ENCODE measurements around the gene CTNNBL1.
A peak's percentile ranks its signal among the peaks of the same experiment; 100 is the strongest.
"Not testable (repeated sequence)": the region's sequence is repeated elsewhere in the genome, so short reads cannot be mapped to it uniquely, and the experiment has no call there.

The CTNNBL1 gene

DNA sequence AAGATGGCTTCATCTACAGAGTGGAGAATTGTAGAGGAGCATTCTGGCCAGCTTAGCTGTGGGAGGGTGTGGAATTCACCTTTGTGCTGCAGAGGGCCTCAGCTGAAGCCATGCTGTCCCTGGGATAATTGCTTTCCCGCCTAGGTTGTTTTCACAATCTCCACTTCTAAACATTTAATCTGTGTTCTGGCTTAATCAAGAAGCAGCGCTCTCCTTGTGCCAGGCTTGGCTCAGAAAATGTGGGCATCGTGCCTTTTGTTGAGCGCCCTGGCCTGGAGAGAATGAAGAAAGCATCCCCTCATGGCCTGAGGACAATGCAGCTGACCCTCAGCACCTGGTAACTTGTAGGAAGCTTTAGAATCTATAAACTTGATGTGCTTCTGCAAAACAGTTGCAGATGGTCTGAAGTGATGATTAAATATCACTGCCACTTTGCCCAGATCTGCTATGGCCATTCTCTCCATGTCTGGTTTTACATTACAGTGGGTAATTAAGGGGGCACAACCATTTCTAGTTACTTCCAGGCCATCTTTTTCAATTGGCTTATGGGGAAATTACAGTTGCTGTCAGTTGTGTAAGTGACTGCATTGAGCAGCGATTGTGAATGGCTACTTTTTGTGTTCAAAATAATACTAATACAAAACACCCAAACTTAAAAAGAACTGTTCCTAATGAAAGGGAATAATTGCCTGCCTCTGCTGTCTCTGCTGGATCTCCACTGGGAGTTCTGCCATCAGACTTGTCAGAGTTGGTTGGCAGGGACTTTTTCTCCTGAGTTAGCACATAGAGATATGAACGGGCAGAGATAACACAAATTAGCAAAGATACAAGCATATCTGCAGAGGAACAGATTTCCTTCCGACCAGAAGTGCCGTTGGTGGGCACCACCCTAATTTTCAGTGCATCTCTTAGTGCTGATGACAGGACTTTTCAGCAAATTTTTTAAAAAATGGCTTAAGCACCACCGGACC lies 18.4 kb downstream of the CTNNBL1 start:
- TF ChIP-seq GATA1 (IDR thresholded peaks at IDR 0.05; ENCODE audit: low read depth, low read length) (no peak), POLR2A (IDR thresholded peaks at IDR 0.05; ENCODE audit: low read length) (no peak)
- peak; percentile 46 to 80 for DNase-seq

DNA sequence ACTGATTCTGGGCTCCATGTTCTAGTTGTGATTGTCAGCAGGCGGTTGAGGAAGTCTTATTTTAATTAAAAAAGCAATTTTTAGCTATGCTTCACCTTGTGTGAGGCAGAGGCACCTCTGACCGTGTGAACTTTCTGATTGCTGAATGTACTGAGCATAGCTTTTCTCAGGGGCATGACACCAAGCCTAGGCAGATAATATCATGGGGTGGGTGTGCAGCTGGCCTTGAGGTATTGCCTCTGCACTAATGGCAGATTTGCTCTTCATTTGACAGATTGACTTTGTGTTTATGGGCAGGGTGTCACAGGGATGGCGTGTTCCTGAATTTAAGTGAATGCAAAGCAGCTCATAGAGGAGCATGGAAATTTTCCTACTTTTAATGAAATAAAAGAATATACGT lies 19.6 kb downstream of the CTNNBL1 start:
- TF ChIP-seq GATA1 (IDR thresholded peaks at IDR 0.05; ENCODE audit: low read depth, low read length) (no peak), POLR2A (IDR thresholded peaks at IDR 0.05; ENCODE audit: low read length) (no peak)
- DNase-seq, result peak in 1 of 2 experiments; percentile 23

DNA sequence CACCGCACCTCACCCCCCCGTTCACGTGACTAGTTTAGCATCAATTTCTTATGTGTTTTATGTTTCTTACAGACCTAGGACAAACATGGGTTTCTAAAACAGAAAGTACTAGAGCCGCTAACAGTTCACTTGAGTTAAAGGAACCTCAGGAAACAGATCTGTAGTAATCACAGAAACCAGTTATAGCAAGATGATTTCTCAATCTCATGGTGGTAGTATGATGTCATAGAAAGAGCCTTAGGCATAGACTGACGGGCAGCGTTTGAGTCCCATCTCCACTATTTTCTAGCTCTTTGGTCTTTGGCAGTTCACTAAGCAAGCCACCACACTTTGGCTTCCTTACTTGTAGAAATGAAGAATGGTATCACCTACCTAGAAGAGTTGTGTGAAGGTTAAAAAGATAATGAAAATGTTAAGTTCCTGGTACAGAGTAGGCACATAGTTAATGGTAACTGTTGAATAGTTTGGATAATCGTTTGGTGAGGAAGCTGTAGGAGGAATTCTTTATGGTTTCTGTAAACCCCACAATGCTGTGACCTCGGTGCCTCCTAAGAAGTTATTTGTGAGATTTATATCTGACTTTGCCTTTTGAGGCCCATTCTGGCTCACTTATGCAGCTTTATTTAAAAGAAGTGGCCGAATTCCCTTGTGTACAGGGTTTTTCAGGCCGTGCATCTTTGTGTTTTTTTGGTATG lies 21.3 kb downstream of the CTNNBL1 start:
- DNase-seq, result no peak
- TF ChIP-seq POLR2A (IDR thresholded peaks at IDR 0.05; ENCODE audit: low read length) (no peak), GATA1 (IDR thresholded peaks at IDR 0.05; ENCODE audit: low read depth, low read length) (no peak)

DNA sequence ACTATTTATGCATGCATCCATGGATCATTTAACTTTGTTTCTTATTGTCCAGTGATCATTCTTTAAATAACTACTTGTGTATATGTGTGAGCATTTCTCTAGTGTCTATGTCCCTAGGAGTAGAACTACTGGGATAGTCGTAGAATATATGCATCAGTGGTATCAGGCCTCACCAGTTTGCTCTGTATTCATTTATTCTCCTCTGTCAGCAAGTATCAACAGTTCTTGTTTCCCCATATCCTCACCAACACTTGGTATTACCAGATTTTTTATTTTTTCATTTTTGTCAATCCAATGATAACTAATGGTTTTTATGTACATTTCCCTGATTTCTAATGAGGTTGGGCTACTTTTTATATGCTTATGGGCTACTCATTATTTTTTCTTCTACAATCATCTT lies 27.9 kb downstream of the CTNNBL1 start:
- TF ChIP-seq GATA1 (IDR thresholded peaks at IDR 0.05; ENCODE audit: low read depth, low read length) (no peak), POLR2A (IDR thresholded peaks at IDR 0.05; ENCODE audit: low read length) (no peak)
- no peak for DNase-seq

DNA sequence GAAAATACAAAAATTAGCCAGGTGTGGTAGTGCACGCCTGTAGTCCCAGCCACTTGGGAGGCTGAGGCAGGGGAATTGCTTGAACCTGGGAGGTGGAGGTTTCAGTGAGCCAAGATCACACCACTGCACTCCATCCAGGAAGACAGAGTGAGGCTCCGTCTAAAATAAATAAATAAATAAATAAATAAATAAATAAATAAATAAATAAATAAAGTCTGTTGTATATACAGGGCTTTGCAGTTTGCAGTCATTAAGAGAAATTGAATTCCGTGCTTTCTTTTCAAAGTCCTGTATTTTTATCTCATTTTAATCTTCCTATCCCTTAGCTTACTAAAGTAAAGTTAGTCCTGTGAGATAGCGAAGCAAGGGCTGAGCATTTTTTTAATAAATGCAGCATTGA lies 28.5 kb downstream of the CTNNBL1 start:
- not testable (repeated sequence) for DNase-seq

DNA sequence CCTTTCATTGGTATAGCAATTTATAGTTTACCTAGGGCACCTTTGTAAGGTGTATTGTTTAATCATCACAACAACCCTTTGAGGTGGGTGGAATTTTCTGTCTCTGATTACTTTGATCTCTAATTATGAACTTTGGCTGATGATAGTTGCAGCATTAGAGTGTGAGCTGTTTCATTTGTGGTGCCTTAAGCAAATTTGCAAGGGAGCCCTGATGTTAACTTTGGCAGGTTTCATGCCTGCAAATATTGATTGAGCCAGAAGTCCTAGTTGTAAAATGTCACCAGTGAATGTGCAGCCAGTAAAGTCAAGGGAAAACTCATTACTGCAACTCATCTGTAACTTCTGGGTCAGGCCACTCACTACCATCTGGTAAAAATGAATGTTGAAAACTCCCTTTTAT lies 29.8 kb downstream of the CTNNBL1 start:
- TF ChIP-seq POLR2A (IDR thresholded peaks at IDR 0.05; ENCODE audit: low read length) (no peak), GATA1 (IDR thresholded peaks at IDR 0.05; ENCODE audit: low read depth, low read length) (no peak)
- no peak for DNase-seq

DNA sequence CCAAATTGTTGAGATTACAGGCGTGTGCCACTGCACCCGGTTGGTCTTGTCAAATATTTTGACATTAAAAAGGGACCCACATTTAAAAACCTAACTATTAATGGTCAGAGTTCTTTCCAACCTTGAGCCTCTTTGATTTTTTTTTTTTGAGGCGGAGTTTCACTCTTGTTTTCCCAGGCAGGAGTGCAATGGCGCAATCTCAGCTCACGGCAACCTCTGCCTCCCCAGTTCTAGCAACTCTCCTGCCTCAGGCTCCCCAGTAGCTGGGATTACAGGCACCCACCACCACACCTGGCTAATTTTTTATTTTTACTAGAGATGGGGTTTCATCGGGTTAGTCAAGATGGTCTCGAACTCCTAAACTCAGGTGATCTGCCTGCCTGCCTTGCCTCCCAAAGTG lies 31.3 kb downstream of the CTNNBL1 start:
- DNase-seq, result no peak
- no peak for TF ChIP-seq GATA1 (IDR thresholded peaks at IDR 0.05; ENCODE audit: low read depth, low read length)
- TF ChIP-seq POLR2A (IDR thresholded peaks at IDR 0.05; ENCODE audit: low read length), result no peak

DNA sequence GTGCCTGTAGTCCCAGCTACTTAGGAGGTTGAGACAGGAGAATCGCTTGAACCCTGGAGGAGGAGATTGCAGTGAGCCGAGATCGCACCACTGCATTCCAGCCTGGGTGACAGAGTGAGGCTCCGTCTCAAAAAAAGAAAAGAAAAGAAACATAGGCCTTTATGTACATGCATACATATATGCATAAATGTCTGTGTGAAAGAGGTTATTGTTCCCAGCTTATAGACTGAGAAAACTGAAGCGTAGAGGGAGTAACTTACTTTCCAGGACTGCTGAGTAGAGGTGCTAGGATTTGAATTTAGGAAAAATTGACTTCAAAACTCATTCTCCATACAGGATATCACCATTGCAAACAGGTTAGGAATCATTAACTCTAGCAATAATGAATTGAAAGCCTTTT lies 32.0 kb downstream of the CTNNBL1 start:
- no peak for TF ChIP-seq GATA1 (IDR thresholded peaks at IDR 0.05; ENCODE audit: low read depth, low read length)

DNA sequence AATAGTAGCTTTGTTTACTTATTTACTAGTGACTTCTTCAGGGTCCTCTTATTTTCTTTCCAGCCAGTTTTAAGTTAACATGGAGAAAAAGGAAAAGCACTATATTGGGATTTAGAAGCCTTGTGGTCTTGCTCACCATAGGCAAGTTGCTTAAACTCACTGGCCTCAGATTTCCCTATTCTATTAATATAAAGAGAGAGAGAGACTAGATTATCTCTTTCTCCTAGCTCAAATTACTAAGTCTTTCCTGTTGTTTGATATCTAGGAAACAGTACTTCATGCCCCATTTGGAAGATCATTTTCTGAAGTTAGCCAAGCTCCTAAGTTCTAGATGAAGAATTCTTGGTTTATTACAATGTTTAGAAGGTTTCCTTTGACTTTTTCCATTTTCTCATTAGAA lies 32.5 kb downstream of the CTNNBL1 start:
- no peak for DNase-seq
- TF ChIP-seq POLR2A (IDR thresholded peaks at IDR 0.05; ENCODE audit: low read length) (no peak), GATA1 (IDR thresholded peaks at IDR 0.05; ENCODE audit: low read depth, low read length) (no peak)

More for the DNA sequence above, 32.0 kb downstream of the CTNNBL1 start:
- DNase-seq, result no peak

DNA sequence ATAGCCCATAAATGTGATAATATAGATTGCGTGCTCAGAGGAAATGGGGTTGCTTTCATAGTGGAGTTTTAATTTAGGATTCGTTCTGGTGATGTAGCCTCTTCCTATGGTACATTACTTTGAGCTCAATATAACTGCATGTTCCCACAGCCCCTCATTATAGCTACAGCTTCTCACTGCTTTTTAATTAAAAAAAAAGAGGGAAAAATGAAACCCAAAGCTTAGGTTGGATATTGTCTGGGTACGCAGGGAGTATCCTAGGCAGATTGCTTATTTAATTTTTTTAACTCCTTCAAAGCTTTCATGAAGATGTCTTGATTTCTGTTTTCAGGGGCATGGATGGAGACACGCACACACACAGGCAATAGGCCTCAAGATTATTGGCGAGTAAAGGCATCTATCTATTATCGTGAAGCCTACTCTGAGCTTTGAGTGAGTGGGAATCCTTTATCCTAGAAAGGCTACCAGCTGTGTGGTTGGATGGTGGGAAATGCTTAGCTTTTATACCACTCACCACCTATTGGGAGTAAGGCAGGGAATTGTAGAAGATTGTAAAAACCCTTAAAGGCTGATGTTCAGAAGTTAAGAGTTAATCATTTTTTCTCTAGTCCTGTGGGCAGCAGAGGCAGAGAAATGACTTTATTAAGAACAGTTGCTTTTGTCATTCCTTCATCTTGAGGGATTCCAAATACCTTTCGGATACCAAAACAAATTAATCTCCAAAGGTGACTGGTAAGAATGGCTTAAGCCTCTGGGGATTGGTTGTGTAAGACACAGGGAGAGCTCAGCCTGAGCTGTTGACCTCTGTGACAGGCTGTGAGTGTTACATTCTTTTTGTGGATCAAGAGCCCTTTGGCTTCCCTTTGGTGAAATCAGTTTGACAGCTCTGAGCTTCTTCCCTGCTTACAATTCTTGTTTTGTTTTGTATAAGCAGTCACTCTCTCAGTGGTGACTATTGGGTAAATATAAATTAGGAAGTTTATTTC lies 33.4 kb downstream of the CTNNBL1 start:
- DNase-seq, result no peak
- TF ChIP-seq POLR2A (IDR thresholded peaks at IDR 0.05; ENCODE audit: low read length), result no peak
- no peak for TF ChIP-seq GATA1 (IDR thresholded peaks at IDR 0.05; ENCODE audit: low read depth, low read length)

DNA sequence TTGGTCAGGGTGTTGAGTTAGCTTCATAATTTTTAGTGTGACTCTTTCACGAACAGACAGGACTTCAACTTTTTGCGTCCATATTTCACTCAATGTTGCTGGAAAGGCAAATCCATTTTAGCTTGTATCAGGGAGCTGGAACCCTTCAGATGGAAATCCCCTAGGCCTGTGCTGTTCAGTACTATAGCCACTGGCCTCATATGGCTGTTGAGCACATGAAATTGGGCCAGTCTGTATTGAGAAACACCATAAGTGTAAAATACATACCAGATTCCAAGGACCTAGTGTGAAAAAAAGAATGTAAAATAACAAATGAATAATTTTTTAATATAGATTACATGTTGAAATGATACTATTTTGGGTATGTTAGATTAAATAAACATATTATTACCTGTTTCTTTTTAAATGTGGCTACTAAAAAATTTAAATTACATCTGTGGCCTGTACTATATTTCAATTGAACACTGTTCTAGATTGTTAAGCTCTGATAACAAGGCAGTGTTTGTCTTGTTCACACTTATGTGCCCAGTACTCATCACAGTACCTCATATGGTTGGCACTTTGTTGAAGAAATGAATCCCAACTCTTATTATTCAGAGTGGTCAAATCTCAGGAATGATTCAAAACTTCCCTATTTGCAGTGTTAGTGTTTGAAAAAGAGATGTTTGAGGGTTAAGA lies 34.3 kb downstream of the CTNNBL1 start:
- no peak for DNase-seq
- TF ChIP-seq POLR2A (IDR thresholded peaks at IDR 0.05; ENCODE audit: low read length) (no peak), GATA1 (IDR thresholded peaks at IDR 0.05; ENCODE audit: low read depth, low read length) (no peak)

DNA sequence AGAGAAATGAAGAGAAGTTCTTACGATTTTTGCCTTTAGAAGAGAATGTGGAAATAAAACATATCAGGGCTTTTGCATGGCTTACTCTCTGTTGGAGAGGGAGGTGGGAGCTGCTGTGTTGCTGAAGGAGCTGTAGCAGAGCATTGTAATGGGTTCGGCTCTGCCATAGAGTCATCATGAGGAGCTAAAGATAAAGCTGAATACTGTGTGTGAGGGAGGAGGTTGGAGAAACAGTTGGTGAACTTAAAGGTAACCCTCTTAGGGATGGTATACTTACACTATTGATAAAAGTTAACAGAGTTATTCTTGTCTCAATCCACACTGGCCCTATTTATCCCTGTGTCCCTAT lies 34.8 kb downstream of the CTNNBL1 start:
- TF ChIP-seq POLR2A (IDR thresholded peaks at IDR 0.05; ENCODE audit: low read length) (no peak), GATA1 (IDR thresholded peaks at IDR 0.05; ENCODE audit: low read depth, low read length) (no peak)
- DNase-seq, result no peak

DNA sequence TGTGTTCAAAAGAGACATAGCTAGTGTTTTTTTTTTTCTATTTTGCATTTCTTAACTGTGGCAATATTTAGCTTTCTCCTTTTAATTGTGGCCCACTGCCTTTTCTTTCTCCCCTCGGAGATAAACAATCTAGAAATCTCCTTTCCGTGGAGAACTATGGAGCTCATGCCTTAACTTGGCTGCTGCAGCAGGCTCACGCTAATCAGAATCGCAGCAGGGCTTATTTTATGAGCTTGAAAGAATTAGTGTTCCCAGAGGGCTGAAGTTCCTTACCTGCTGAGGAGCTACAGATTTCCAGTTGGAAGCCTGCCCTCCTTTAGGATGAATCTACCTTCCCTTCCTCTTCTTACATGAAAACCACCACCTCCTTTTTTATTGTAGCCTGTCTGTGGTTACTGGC lies 35.6 kb downstream of the CTNNBL1 start:
- TF ChIP-seq GATA1 (IDR thresholded peaks at IDR 0.05; ENCODE audit: low read depth, low read length) (no peak), POLR2A (IDR thresholded peaks at IDR 0.05; ENCODE audit: low read length) (no peak)

More for the DNA sequence above, 35.6 kb downstream of the CTNNBL1 start:
- DNase-seq, result no peak

Data from erythroblast (primary cell).